ENCODE measurements around the gene CDH1. TPM values are rescaled to one million over a fixed set of nuclear protein-coding genes. Genes with fewer than 3 reads are reported as not detected.
A peak's percentile ranks its signal among the peaks of the same experiment; 100 is the strongest.
"Not testable (repeated sequence)": the region's sequence is repeated elsewhere in the genome, so short reads cannot be mapped to it uniquely, and the experiment has no call there.

Gene CDH1
- total and polyA plus RNA-seq, 5 donors from 2014 or later = 0.41 to 4.6 (median 0.72) TPM

GRCh38 chr16:68784721-68785120, 47.6 kb downstream of the CDH1 start:
- Histone ChIP-seq H3K4me1 (ENCODE audit: control insufficient read depth, insufficient read depth, low read length, poor library complexity, severe bottlenecking) (no peaks in the 10 kb centered on the region), H3K27me3 (ENCODE audit: control insufficient read depth, insufficient read depth, low read length) (no peaks in the 10 kb centered on the region), H3K27ac (ENCODE audit: insufficient read depth, low read length, poor library complexity, severe bottlenecking) (no peak overlapping the region), H3K4me3 (ENCODE audit: low read depth, low read length) (no peak overlapping the region), H3K9me3 (ENCODE audit: control insufficient read depth in 2 of 2, low read length in 2 of 2) (no peaks in the 10 kb centered on the region), H3K36me3 (ENCODE audit: control insufficient read depth, insufficient read depth, low read length) (no peaks in the 10 kb centered on the region)
- peaks cover 0 to 4% (median 0%) of the 10 kb centered on the region in 7 donors for H3K9me3 Mint-ChIP-seq
- no peaks in the 10 kb centered on the region for H3K36me3 Mint-ChIP-seq
- no peaks in the 10 kb centered on the region for H3K27me3 Mint-ChIP-seq
- H3K27ac Mint-ChIP-seq = no peak overlapping the region
- DNase-seq = no peak
- H3K4me1 Mint-ChIP-seq = peaks cover 0 to 6% (median 0%) of the 10 kb centered on the region in 4 donors
- no peak for ATAC-seq (ENCODE audit: low read depth in 2 of 2)
- H3K4me3 Mint-ChIP-seq = no peak overlapping the region

GRCh38 chr16:68785715-68786114, 48.6 kb downstream of the CDH1 start:
- H3K27me3 Mint-ChIP-seq = no peaks in the 10 kb centered on the region
- peaks cover 0 to 4% (median 0%) of the 10 kb centered on the region in 7 donors for H3K9me3 Mint-ChIP-seq
- Histone ChIP-seq H3K36me3 (ENCODE audit: control insufficient read depth, insufficient read depth, low read length) (no peaks in the 10 kb centered on the region), H3K4me3 (ENCODE audit: low read depth, low read length) (no peak overlapping the region), H3K27me3 (ENCODE audit: control insufficient read depth, insufficient read depth, low read length) (no peaks in the 10 kb centered on the region), H3K9me3 (ENCODE audit: control insufficient read depth in 2 of 2, low read length in 2 of 2) (no peaks in the 10 kb centered on the region), H3K27ac (ENCODE audit: insufficient read depth, low read length, poor library complexity, severe bottlenecking) (no peak overlapping the region), H3K4me1 (ENCODE audit: control insufficient read depth, insufficient read depth, low read length, poor library complexity, severe bottlenecking) (no peaks in the 10 kb centered on the region)
- H3K36me3 Mint-ChIP-seq = no peaks in the 10 kb centered on the region
- no peak overlapping the region for H3K27ac Mint-ChIP-seq
- ATAC-seq (ENCODE audit: low read depth in 2 of 2) (no peak), DNase-seq (no peak)
- peaks cover 0 to 6% (median 0%) of the 10 kb centered on the region in 4 donors for H3K4me1 Mint-ChIP-seq
- no peak overlapping the region for H3K4me3 Mint-ChIP-seq

GRCh38 chr16:68786685-68787418, 49.8 kb downstream of the CDH1 start:
- H3K27me3 ChIP-seq (ENCODE audit: control insufficient read depth, insufficient read depth, low read length) = no peaks in the 10 kb centered on the region
- peak overlapping the region in 1 of 3 donors; percentile 83 for H3K27ac Mint-ChIP-seq
- H3K36me3 ChIP-seq (ENCODE audit: control insufficient read depth, insufficient read depth, low read length) = no peaks in the 10 kb centered on the region
- no peak overlapping the region for H3K27ac ChIP-seq (ENCODE audit: insufficient read depth, low read length, poor library complexity, severe bottlenecking)
- H3K4me1 ChIP-seq (ENCODE audit: control insufficient read depth, insufficient read depth, low read length, poor library complexity, severe bottlenecking) = no peaks in the 10 kb centered on the region
- H3K9me3 ChIP-seq (ENCODE audit: control insufficient read depth in 2 of 2, low read length in 2 of 2) = no peaks in the 10 kb centered on the region
- no peak for ATAC-seq (ENCODE audit: low read depth in 2 of 2)
- peaks cover 0 to 6% (median 0%) of the 10 kb centered on the region in 4 donors for H3K4me1 Mint-ChIP-seq
- H3K27me3 Mint-ChIP-seq = no peaks in the 10 kb centered on the region
- no peak overlapping the region for H3K4me3 ChIP-seq (ENCODE audit: low read depth, low read length)
- no peak for DNase-seq
- no peak overlapping the region for H3K4me3 Mint-ChIP-seq
- H3K9me3 Mint-ChIP-seq = peaks cover 0 to 4% (median 0%) of the 10 kb centered on the region in 7 donors
- no peaks in the 10 kb centered on the region for H3K36me3 Mint-ChIP-seq

DNA sequence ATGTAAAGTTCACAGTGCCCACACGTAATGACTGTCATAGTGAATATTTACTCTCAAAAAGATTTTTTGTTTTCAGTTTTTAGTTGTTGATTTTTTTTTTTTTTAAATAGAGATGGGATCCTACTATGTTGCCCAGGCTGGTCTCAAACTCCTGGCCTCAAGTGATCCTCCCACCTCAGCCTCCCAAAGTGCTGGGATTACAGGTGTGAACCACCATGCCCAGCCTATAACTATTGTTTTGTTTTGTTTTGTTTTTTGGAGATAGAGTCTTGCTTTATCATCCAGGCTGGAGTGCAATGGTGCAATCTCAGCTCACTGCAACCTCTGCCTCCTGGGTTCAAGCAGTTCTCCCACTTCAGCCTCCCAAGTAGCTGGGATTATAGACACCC, 50.3 kb downstream of the CDH1 start:
- H3K4me3 Mint-ChIP-seq; H3K27ac Mint-ChIP-seq; ATAC-seq (ENCODE audit: low read depth in 2 of 2); DNase-seq; H3K4me3 ChIP-seq (ENCODE audit: low read depth, low read length); H3K27me3 Mint-ChIP-seq; H3K4me1 ChIP-seq (ENCODE audit: control insufficient read depth, insufficient read depth, low read length, poor library complexity, severe bottlenecking); H3K36me3 Mint-ChIP-seq; H3K27ac ChIP-seq (ENCODE audit: insufficient read depth, low read length, poor library complexity, severe bottlenecking); H3K4me1 Mint-ChIP-seq; H3K9me3 ChIP-seq (ENCODE audit: control insufficient read depth in 2 of 2, low read length in 2 of 2); H3K36me3 ChIP-seq (ENCODE audit: control insufficient read depth, insufficient read depth, low read length); H3K27me3 ChIP-seq (ENCODE audit: control insufficient read depth, insufficient read depth, low read length); H3K9me3 Mint-ChIP-seq: not testable (repeated sequence)

- H3K4me1 ChIP-seq (ENCODE audit: control insufficient read depth, insufficient read depth, low read length, poor library complexity, severe bottlenecking) = no peaks in the 10 kb centered on the region
- no peak overlapping the region for H3K27ac Mint-ChIP-seq
- H3K4me3 ChIP-seq (ENCODE audit: low read depth, low read length) = no peak overlapping the region
- no peaks in the 10 kb centered on the region for H3K4me1 Mint-ChIP-seq
- no peaks in the 10 kb centered on the region for H3K27me3 ChIP-seq (ENCODE audit: control insufficient read depth, insufficient read depth, low read length)
- H3K9me3 ChIP-seq (ENCODE audit: control insufficient read depth in 2 of 2, low read length in 2 of 2) = no peaks in the 10 kb centered on the region
- no peaks in the 10 kb centered on the region for H3K36me3 ChIP-seq (ENCODE audit: control insufficient read depth, insufficient read depth, low read length)
- no peaks in the 10 kb centered on the region for H3K36me3 Mint-ChIP-seq
- H3K27ac ChIP-seq (ENCODE audit: insufficient read depth, low read length, poor library complexity, severe bottlenecking) = no peak overlapping the region
- no peak overlapping the region for H3K4me3 Mint-ChIP-seq
- peaks cover 0 to 4% (median 0%) of the 10 kb centered on the region in 7 donors for H3K9me3 Mint-ChIP-seq
- no peak for DNase-seq
- no peaks in the 10 kb centered on the region for H3K27me3 Mint-ChIP-seq
- no peak for ATAC-seq (ENCODE audit: low read depth in 2 of 2)
Observed at GRCh38 chr16:68790130-68790761, 53.2 kb downstream of the CDH1 start.

GRCh38 chr16:68790944-68791343, 53.9 kb downstream of the CDH1 start:
- Histone ChIP-seq H3K27me3 (ENCODE audit: control insufficient read depth, insufficient read depth, low read length) (no peaks in the 10 kb centered on the region), H3K9me3 (ENCODE audit: control insufficient read depth in 2 of 2, low read length in 2 of 2) (no peaks in the 10 kb centered on the region), H3K4me3 (ENCODE audit: low read depth, low read length) (no peak overlapping the region), H3K36me3 (ENCODE audit: control insufficient read depth, insufficient read depth, low read length) (no peaks in the 10 kb centered on the region), H3K27ac (ENCODE audit: insufficient read depth, low read length, poor library complexity, severe bottlenecking) (no peak overlapping the region), H3K4me1 (ENCODE audit: control insufficient read depth, insufficient read depth, low read length, poor library complexity, severe bottlenecking) (no peaks in the 10 kb centered on the region)
- H3K9me3 Mint-ChIP-seq = no peaks in the 10 kb centered on the region
- no peak for DNase-seq
- no peaks in the 10 kb centered on the region for H3K4me1 Mint-ChIP-seq
- H3K4me3 Mint-ChIP-seq = no peak overlapping the region
- ATAC-seq (ENCODE audit: low read depth in 2 of 2) = no peak
- H3K27me3 Mint-ChIP-seq = no peaks in the 10 kb centered on the region
- H3K27ac Mint-ChIP-seq = no peak overlapping the region
- H3K36me3 Mint-ChIP-seq = no peaks in the 10 kb centered on the region

GRCh38 chr16:68792465-68793324, 55.6 kb downstream of the CDH1 start:
- H3K27ac Mint-ChIP-seq = no peak overlapping the region
- H3K27me3 Mint-ChIP-seq = no peaks in the 10 kb centered on the region
- H3K9me3 ChIP-seq (ENCODE audit: control insufficient read depth in 2 of 2, low read length in 2 of 2) = no peaks in the 10 kb centered on the region

More at GRCh38 chr16:68792465-68793324, 55.6 kb downstream of the CDH1 start:
- Mint-ChIP-seq H3K9me3 (no peaks in the 10 kb centered on the region), H3K4me3 (no peak overlapping the region), H3K36me3 (no peaks in the 10 kb centered on the region), H3K4me1 (no peaks in the 10 kb centered on the region)
- Histone ChIP-seq H3K4me1 (ENCODE audit: control insufficient read depth, insufficient read depth, low read length, poor library complexity, severe bottlenecking) (no peaks in the 10 kb centered on the region), H3K36me3 (ENCODE audit: control insufficient read depth, insufficient read depth, low read length) (no peaks in the 10 kb centered on the region), H3K4me3 (ENCODE audit: low read depth, low read length) (no peak overlapping the region), H3K27me3 (ENCODE audit: control insufficient read depth, insufficient read depth, low read length) (no peaks in the 10 kb centered on the region), H3K27ac (ENCODE audit: insufficient read depth, low read length, poor library complexity, severe bottlenecking) (no peak overlapping the region)
- DNase-seq = no peak
- ATAC-seq (ENCODE audit: low read depth in 2 of 2) = no peak

Measured in CD4-positive, CD25-positive, alpha-beta regulatory T cell (primary cell).